ENCODE measurements around the gene UBQLN1. TPM values are rescaled to one million over a fixed set of nuclear protein-coding genes. Genes with fewer than 3 reads are reported as not detected.
"Not testable (repeated sequence)": the region's sequence is repeated elsewhere in the genome, so short reads cannot be mapped to it uniquely, and the experiment has no call there.

UBQLN1 gene
- total RNA-seq, 1 donor from 2014 or later: 69.8 TPM

DNA sequence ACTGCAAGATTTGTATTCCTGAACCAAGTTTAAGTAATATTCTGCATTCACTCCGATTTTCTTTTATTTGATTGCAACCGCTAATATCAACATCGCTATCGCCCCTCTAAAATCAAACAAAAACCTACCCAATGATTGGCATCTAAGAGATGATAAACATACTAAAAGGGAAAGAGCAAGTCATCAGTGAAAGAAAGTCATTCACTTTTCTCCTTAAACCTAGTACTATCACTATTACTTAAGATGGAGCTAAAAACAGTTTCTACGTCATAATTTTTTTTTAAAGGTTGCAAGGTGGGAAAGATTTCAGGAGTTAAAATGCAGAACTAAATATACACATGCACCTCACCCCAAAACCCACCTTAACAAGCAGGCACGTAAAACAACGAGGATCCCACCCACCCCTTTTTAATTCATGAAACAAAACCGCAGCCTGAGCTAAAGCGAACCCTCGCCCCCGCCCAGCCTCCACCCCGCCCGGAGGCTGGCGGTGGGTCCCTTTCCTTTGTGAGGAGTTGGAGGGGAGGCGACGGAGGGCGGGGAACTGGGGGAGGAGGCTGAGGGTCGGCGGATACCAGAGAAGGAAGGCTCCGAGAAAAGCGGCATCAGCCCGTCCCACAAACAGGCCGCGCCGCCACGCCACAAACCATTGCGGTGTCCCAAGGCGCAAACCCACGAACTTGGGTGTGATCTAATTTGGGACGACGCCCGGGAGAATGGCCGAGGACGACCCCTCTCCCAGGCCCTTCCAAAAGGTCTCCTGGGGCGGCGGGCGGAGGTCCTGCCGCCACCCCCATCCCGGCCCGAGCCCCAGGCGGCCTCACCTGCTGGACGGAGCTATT is 861 bp downstream of the UBQLN1 start:
- TF ChIP-seq, protein P1, sequence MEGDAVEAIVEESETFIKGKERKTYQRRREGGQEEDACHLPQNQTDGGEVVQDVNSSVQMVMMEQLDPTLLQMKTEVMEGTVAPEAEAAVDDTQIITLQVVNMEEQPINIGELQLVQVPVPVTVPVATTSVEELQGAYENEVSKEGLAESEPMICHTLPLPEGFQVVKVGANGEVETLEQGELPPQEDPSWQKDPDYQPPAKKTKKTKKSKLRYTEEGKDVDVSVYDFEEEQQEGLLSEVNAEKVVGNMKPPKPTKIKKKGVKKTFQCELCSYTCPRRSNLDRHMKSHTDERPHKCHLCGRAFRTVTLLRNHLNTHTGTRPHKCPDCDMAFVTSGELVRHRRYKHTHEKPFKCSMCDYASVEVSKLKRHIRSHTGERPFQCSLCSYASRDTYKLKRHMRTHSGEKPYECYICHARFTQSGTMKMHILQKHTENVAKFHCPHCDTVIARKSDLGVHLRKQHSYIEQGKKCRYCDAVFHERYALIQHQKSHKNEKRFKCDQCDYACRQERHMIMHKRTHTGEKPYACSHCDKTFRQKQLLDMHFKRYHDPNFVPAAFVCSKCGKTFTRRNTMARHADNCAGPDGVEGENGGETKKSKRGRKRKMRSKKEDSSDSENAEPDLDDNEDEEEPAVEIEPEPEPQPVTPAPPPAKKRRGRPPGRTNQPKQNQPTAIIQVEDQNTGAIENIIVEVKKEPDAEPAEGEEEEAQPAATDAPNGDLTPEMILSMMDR (conservative IDR thresholded peaks at IDR 0.05; ENCODE audit: low read depth, low read length): no peak
- DNase-seq (ENCODE audit: low read depth): no peak
- peak overlapping the region; percentile 94 for H3K4me3 ChIP-seq (ENCODE audit: low read depth, low read length)

DNA sequence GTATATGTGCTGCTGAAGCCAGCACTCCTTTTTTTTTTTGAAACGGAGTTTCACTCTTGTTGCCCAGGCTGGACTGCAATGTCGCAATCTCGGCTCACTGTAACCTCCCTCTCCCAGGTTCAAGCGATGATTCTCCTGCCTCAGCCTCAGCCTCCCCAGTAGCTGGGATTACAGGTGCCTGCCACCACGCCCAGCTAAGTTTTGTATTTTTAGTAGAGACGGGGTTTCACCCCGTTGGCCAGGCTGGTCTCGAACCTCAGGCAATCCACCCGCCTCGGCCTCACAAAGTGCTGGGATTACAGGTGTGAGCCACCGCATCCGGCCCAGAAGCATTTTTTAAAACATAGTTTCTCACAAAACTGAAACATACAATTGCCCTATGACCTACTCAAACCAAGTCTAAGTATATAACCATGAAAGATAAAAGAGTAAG is 2.5 kb downstream of the UBQLN1 start:
- DNase-seq (ENCODE audit: low read depth); H3K4me3 ChIP-seq (ENCODE audit: low read depth, low read length): not testable (repeated sequence)

DNA sequence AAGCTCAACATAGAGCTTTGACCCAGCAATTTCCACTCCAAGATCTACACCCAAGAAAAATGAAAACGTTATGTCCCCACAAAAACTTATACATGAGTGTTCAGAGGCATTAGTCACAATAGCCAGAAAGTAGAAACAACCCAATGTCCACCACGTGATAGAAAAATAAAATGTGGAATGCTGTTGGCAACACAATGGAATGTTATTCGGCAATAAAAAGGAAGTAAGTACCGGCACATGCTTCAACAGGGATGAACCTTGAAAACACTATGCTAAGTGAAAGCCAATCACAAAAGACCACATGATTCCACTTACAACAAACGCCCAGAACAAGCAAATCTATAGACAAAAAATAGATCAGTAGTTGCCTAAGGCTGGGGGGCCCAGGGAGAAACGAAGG is 6.0 kb downstream of the UBQLN1 start:
- TF ChIP-seq, protein P1 (conservative IDR thresholded peaks at IDR 0.05; ENCODE audit: low read depth, low read length): no peak
- no peak overlapping the region for H3K4me3 ChIP-seq (ENCODE audit: low read depth, low read length)
- DNase-seq (ENCODE audit: low read depth): peak; percentile 64

DNA sequence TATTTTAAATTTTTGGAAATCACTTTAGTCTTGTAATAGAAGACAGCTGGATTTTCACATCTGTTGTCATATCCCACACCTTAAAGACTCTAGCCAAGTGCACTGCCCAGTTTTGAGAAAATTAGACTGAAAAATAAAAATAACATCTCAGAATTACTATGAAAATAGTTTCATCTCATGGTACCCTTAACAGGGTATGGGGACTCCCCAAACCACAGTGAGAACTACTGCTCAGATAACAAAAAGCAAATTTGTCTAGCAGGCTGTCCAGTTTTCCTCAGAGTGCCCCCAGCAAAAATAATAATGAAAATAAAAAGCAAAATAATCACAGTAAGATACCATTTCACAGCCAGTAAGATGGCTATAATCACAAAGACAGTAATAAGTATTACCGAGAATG is 6.5 kb downstream of the UBQLN1 start:
- TF ChIP-seq, protein P1 (conservative IDR thresholded peaks at IDR 0.05; ENCODE audit: low read depth, low read length): no peak
- DNase-seq (ENCODE audit: low read depth): no peak
- H3K4me3 ChIP-seq (ENCODE audit: low read depth, low read length): no peak overlapping the region

DNA sequence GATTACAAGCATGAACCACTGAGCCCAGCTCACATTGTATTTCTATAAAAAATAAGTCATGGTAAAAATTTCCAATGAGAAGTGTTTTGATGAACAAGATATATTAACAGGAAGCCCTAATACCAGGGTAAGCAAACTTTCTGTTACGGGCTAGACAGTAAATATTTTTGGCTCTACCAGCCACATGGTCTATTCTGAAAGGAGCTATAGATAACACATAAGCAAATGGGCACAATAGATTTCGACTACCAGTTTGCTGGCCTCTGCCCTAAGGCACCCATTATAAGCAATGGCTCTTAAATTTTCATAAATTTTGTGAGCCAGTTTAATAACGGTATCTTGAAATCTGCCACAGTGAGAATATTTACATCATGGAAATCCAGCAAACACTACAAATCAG is 8.1 kb downstream of the UBQLN1 start:
- TF ChIP-seq, protein P1 (conservative IDR thresholded peaks at IDR 0.05; ENCODE audit: low read depth, low read length): no peak
- DNase-seq (ENCODE audit: low read depth): no peak
- no peak overlapping the region for H3K4me3 ChIP-seq (ENCODE audit: low read depth, low read length)

DNA sequence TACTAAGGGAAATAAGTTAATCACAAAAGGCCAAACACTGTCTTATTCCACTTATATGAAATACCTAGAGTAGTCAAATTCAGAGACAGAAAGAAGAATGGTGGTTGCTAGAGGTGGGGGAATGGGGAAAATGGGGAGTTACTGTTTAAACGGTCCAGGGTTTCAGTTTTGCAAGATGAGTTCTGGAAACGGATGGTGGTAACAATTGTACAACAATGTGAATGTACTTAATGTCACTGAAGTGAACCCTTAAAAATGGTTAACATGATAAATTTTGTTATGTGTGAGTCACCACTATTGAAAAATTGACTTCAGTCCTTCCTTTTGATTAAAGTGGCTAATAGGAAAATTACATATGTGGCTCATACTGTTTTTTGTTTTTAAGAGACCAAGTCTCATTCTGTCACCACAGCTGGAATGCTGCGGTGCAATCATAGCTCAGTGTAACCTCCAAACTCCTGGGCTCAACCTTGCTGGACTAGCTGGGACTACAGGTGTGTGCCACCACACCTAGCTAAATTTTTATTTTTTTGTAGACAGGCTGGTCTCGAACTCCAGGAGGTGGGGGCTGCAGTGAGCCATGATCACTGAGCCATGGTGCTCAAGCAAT is 8.7 kb downstream of the UBQLN1 start:
- TF ChIP-seq, protein P1 (conservative IDR thresholded peaks at IDR 0.05; ENCODE audit: low read depth, low read length): no peak

DNA sequence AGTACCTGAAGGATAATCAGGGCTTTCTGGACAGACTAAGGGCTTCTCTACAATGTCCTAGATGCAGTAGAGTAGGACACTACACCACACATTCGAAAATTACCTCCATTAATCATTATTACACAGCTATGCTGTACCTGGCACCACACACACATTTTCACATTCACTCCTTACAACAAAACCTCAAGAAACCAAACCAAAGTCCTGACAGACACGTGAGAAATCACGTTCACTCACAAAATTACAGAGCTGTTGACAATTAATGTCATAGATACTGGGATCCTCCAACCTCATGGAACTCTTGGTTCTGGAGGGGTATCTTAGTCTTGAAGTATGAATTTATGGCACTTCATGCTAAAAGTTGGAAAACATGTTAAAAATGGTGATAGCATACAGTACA is 16.3 kb downstream of the UBQLN1 start:
- DNase-seq (ENCODE audit: low read depth): no peak
- no peak overlapping the region for H3K4me3 ChIP-seq (ENCODE audit: low read depth, low read length)
- TF ChIP-seq, protein P1 (conservative IDR thresholded peaks at IDR 0.05; ENCODE audit: low read depth, low read length): no peak

More for the DNA sequence above, 8.7 kb downstream of the UBQLN1 start:
- H3K4me3 ChIP-seq (ENCODE audit: low read depth, low read length): no peak overlapping the region
- no peak for DNase-seq (ENCODE audit: low read depth)

Measured in epithelial cell of proximal tubule (primary cell).